ENCODE results near the gene PCBP1.

GRCh38 chr2:70073493-70073892 lies 13.8 kb upstream of the PCBP1 start:
- TF ChIP-seq CTCF (conservative IDR thresholded peaks at IDR 0.05 in 1 of 2, IDR thresholded peaks at IDR 0.05 in 1 of 2; ENCODE audit: low read depth in 1 of 2, low read length in 2 of 2), result no peak
- TF ChIP-seq EZH2 (IDR thresholded peaks at IDR 0.05; ENCODE audit: low read length, missing control alignments), result no peak

Measured in fibroblast of lung (primary cell).